ENCODE results near the gene SLC10A7.

The SLC10A7 gene

GRCh38 chr4:146255874-146256273 is 265.9 kb downstream of the SLC10A7 start:
- H3K9ac ChIP-seq (ENCODE audit: low read length): no peak overlapping the region
- no peaks in the 10 kb centered on the region for H3K9me3 ChIP-seq (replicated peaks; ENCODE audit: insufficient read depth, low read length)
- H3K36me3 ChIP-seq (replicated peaks; ENCODE audit: insufficient read depth, low read length): no peaks in the 10 kb centered on the region
- no peaks in the 10 kb centered on the region for H3K79me2 ChIP-seq (ENCODE audit: low read length)
- H3K4me2 ChIP-seq (ENCODE audit: low read depth, low read length): no peak overlapping the region
- H3K27me3 ChIP-seq (replicated peaks; ENCODE audit: insufficient read depth, low read length): no peaks in the 10 kb centered on the region
- H3K4me3 ChIP-seq (ENCODE audit: low read length): no peak overlapping the region
- TF ChIP-seq CTCF (IDR thresholded peaks at IDR 0.05; ENCODE audit: low read length) (no peak), EZH2phosphoT487 (IDR thresholded peaks at IDR 0.05; ENCODE audit: low read length) (no peak)
- no peaks in the 10 kb centered on the region for H3K9me2 ChIP-seq (replicated peaks; ENCODE audit: insufficient read depth, low read length)
- H3K27ac ChIP-seq (ENCODE audit: low read length): no peak overlapping the region
- DNase-seq: no peak
- H3F3A ChIP-seq (ENCODE audit: insufficient read depth, low read length): no peaks in the 10 kb centered on the region
- no peaks in the 10 kb centered on the region for H4K20me1 ChIP-seq (ENCODE audit: insufficient read depth, low read length)
- no peaks in the 10 kb centered on the region for H3K4me1 ChIP-seq (ENCODE audit: low read length)
- H2AFZ ChIP-seq (ENCODE audit: low read length): no peak overlapping the region

- Histone ChIP-seq H3K27ac (ENCODE audit: low read length) (no peak overlapping the region), H3K36me3 (replicated peaks; ENCODE audit: insufficient read depth, low read length) (no peaks in the 10 kb centered on the region), H3K27me3 (replicated peaks; ENCODE audit: insufficient read depth, low read length) (no peaks in the 10 kb centered on the region), H3F3A (ENCODE audit: insufficient read depth, low read length) (no peaks in the 10 kb centered on the region), H2AFZ (ENCODE audit: low read length) (no peak overlapping the region), H3K9ac (ENCODE audit: low read length) (no peak overlapping the region), H3K9me2 (replicated peaks; ENCODE audit: insufficient read depth, low read length) (no peaks in the 10 kb centered on the region), H3K79me2 (ENCODE audit: low read length) (no peaks in the 10 kb centered on the region), H3K4me3 (ENCODE audit: low read length) (no peak overlapping the region), H3K9me3 (replicated peaks; ENCODE audit: insufficient read depth, low read length) (no peaks in the 10 kb centered on the region), H4K20me1 (ENCODE audit: insufficient read depth, low read length) (no peaks in the 10 kb centered on the region), H3K4me2 (ENCODE audit: low read depth, low read length) (no peak overlapping the region), H3K4me1 (ENCODE audit: low read length) (no peaks in the 10 kb centered on the region)
- TF ChIP-seq EZH2phosphoT487 (IDR thresholded peaks at IDR 0.05; ENCODE audit: low read length) (no peak), EZH2 (optimal IDR thresholded peaks at IDR 0.05; ENCODE audit: low read depth, low read length) (no peak), CTCF (IDR thresholded peaks at IDR 0.05; ENCODE audit: low read length) (no peak)
- DNase-seq: no peak
Observed at GRCh38 chr4:146255463-146255862, 266.3 kb downstream of the SLC10A7 start.

GRCh38 chr4:146252969-146253611 is 268.6 kb downstream of the SLC10A7 start:
- no peak overlapping the region for H3K4me2 ChIP-seq (ENCODE audit: low read depth, low read length)

More at GRCh38 chr4:146252969-146253611, 268.6 kb downstream of the SLC10A7 start:
- DNase-seq: no peak
- Histone ChIP-seq H4K20me1 (ENCODE audit: insufficient read depth, low read length) (no peaks in the 10 kb centered on the region), H3F3A (ENCODE audit: insufficient read depth, low read length) (no peaks in the 10 kb centered on the region), H3K79me2 (ENCODE audit: low read length) (no peaks in the 10 kb centered on the region), H3K27ac (ENCODE audit: low read length) (no peak overlapping the region), H2AFZ (ENCODE audit: low read length) (no peak overlapping the region), H3K4me3 (ENCODE audit: low read length) (no peak overlapping the region), H3K9me3 (replicated peaks; ENCODE audit: insufficient read depth, low read length) (no peaks in the 10 kb centered on the region), H3K4me1 (ENCODE audit: low read length) (no peaks in the 10 kb centered on the region), H3K36me3 (replicated peaks; ENCODE audit: insufficient read depth, low read length) (no peaks in the 10 kb centered on the region), H3K27me3 (replicated peaks; ENCODE audit: insufficient read depth, low read length) (no peaks in the 10 kb centered on the region), H3K9me2 (replicated peaks; ENCODE audit: insufficient read depth, low read length) (no peaks in the 10 kb centered on the region), H3K9ac (ENCODE audit: low read length) (no peak overlapping the region)
- TF ChIP-seq EZH2phosphoT487 (IDR thresholded peaks at IDR 0.05; ENCODE audit: low read length): no peak
- TF ChIP-seq EZH2 (optimal IDR thresholded peaks at IDR 0.05; ENCODE audit: low read depth, low read length): no peak
- no peak for TF ChIP-seq CTCF (IDR thresholded peaks at IDR 0.05; ENCODE audit: low read length)
